Stomach smooth muscle (tissue), 2 donors: Measurements from ENCODE around the gene LSM14B.
A peak's percentile ranks its signal among the peaks of the same experiment; 100 is the strongest.
"Not testable (repeated sequence)": the region's sequence is repeated elsewhere in the genome, so short reads cannot be mapped to it uniquely, and the experiment has no call there.

Source experiments
- H3K27ac ChIP-seq: one replicate; pipeline ENCODE4 v1.7.0; 2013; ENCODE audit warnings: mild to moderate bottlenecking, low read length, inconsistent platforms
- H3K27me3 ChIP-seq, 2 donors: one replicate each; pipeline ENCODE4 v1.7.0; 2013; ENCODE audit warnings: low read length in 2 of 2; ENCODE audit not compliant: insufficient read depth in 2 of 2, control insufficient read depth in 1 of 2
- H3K36me3 ChIP-seq, 2 donors: one replicate each; pipeline ENCODE4 v1.7.0; 2013; ENCODE audit warnings: low read length in 2 of 2; ENCODE audit not compliant: control insufficient read depth in 2 of 2, insufficient read depth in 2 of 2
- H3K4me1 ChIP-seq: one replicate; pipeline ENCODE4 v1.7.0; 2013; ENCODE audit warnings: low read length; ENCODE audit not compliant: control insufficient read depth, insufficient read depth
- H3K4me3 ChIP-seq, 2 donors: one replicate each; pipeline ENCODE4 v1.7.0; 2013; ENCODE audit warnings: low read length in 2 of 2
- H3K9ac ChIP-seq, 2 donors: one replicate each; pipeline ENCODE4 v1.7.0; 2013; ENCODE audit warnings: low read length in 2 of 2, mild to moderate bottlenecking in 1 of 2
- H3K9me3 ChIP-seq, 2 donors: one replicate each; pipeline ENCODE4 v1.7.0; 2013; ENCODE audit warnings: low read length in 2 of 2; ENCODE audit not compliant: control insufficient read depth in 2 of 2
- donor health status: healthy.
- donor health status: Pancreatic carcinoma.

The LSM14B gene

DNA sequence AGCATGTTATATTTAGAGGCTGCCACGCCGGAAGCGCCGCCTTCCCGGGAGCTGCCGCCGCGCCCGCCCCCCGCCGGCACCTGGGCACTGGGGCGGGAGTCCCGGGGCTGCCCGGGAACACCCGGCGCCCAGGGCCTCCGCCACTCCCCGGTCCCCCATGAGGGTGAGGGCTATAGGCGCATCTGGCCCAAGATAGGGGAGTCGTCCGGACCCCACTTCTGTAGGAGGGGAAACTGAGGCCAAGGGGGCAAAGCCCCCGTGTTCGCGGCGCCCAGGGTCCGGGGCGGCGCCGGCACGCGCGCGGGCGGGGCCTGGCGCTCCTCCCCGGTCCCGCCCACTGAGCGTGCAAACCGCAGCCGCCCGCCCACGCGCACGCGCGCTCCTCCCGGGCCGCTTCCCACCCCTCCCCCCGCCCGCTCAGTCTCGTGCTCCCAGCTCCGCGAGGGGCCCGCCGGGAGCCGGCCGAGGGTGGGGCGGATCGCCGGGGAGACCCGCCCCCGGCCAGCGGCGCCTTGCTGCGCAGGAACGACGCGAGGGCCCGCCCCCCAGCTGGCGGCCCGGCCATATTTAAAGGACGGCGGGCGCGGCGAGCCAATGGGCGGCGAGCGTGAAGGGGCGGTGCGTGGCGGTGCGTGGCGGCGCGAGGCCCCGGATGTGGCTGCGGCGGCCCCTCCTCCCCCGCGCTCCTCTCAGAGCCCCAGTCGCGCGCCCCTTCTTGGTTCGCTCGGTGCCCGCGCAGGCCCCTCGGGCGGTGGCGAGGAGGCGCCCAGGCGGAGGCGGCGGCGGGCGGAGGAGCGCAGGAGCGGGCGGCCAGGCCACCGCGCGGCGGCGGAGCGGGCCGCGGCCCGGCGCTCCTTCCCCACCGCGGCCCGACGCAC, at the start of gene LSM14B:
Gene LSM14B (plus strand): TSS at position 700 of the 878 bp plus-strand sequence. CDS start 192 bp downstream, outside the sequence.
- Histone ChIP-seq H3K36me3 (peaks cover 19 to 21% of the 10 kb centered on the region in 2 donors), H3K9ac (peak within 1 kb of the TSS; percentile 64 to 79), H3K4me1 (peaks cover 21% of the 10 kb centered on the region), H3K4me3 (peak within 1 kb of the TSS; percentile 77 to 81), H3K27ac (peak within 1 kb of the TSS; percentile 84), H3K27me3 (peaks cover 9 to 12% of the 10 kb centered on the region in 2 donors), H3K9me3 (no peaks in the 10 kb centered on the region)

DNA sequence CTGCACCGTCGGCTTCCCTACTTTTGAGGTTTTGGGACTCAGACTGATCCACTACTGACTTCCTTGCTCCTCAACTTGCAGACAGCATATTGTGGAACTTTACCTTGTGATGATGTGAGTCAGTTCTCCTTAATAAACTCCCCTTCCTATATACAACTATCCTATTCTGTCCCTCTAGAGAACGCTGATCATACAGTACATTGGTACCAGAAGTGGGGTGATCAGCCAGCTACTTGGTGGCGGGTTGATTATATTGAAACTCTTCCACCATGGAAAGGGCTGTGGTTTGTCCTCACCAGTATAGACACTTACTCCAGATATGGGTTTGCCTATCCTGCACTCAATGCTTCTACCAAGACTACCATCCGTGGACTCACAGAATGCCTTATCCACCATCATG, 49.0 kb upstream of the LSM14B start:
- H3K4me3 ChIP-seq, result no peak overlapping the region
- no peaks in the 10 kb centered on the region for H3K4me1 ChIP-seq
- peaks cover 10 to 12% of the 10 kb centered on the region in 2 donors for H3K9me3 ChIP-seq
- no peak overlapping the region for H3K27ac ChIP-seq
- peaks cover 0 to 2% of the 10 kb centered on the region in 2 donors for H3K27me3 ChIP-seq
- no peaks in the 10 kb centered on the region for H3K36me3 ChIP-seq
- H3K9ac ChIP-seq, result no peak overlapping the region

- H3K36me3 ChIP-seq, result no peaks in the 10 kb centered on the region
- H3K27me3 ChIP-seq, result no peaks in the 10 kb centered on the region
- no peaks in the 10 kb centered on the region for H3K4me1 ChIP-seq
- H3K4me3 ChIP-seq, result no peak overlapping the region
- no peak overlapping the region for H3K9ac ChIP-seq
- no peak overlapping the region for H3K27ac ChIP-seq
- peaks cover 0 to 13% of the 10 kb centered on the region in 2 donors for H3K9me3 ChIP-seq
These were observed 43.1 kb upstream of the LSM14B start for GRCh38 chr20:62079166-62079565.

DNA sequence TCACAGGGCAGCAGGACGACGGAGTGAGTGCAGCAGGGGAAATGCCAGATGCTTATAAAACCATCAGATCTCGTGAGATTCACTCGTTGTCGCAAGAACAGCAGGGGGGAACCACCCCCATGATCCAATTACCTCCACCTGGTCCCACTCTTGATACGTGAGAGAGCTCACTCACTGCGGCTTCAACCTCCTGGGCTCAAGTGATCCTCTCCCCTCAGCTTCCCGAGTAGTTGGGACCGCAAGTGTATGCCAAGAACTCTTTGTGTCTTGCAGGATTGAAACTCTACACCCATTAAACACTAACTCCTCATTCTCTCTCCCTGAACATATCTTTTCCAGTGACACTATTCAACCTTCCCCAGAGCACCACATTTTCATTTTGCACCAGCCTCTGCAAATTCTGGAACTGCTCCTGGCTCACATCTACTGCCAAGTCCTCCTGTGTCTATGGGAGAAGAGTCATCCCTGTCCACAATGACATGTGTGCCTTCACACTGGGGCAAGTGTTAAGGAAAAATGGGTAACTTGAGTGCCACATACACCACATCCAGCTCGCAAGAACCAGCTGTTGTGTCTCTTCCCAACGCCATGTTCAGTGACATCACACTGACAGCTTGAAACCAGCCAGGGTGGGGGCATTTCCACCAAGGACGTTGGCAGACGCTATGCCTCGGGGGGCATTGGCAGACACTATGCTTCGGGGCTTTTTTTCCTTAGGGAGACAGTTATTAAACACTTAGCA, 41.9 kb upstream of the LSM14B start:
- Histone ChIP-seq H3K9ac (no peak overlapping the region), H3K27me3 (peaks cover 0 to 3% of the 10 kb centered on the region in 2 donors), H3K36me3 (no peaks in the 10 kb centered on the region), H3K4me1 (no peaks in the 10 kb centered on the region), H3K27ac (no peak overlapping the region), H3K4me3 (no peak overlapping the region), H3K9me3 (peaks cover 0 to 9% of the 10 kb centered on the region in 2 donors)

DNA sequence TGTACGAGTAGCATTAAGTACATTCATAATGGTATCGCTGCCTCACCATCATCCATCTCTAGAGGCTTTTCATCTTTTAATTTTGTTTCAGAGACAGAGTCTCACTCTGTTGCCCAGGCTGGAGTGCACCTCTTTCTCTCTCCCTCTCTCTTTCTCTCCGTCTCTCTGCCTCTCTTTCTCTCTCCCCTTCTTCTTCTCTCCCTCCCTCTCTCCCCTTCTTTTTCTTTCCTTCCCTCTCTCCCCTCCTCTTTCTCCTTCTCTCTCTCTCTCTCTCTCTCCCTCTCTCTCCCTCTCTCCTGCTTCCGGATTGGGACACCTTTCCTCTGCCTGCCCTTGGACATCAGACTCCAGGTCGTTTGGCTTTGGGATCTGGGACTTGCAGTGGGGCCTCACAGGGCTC, 39.0 kb upstream of the LSM14B start:
- no peak overlapping the region for H3K9ac ChIP-seq
- no peak overlapping the region for H3K4me3 ChIP-seq
- no peak overlapping the region for H3K27ac ChIP-seq
- peaks cover 0 to 5% of the 10 kb centered on the region in 2 donors for H3K9me3 ChIP-seq
- H3K36me3 ChIP-seq, result no peaks in the 10 kb centered on the region
- H3K27me3 ChIP-seq, result peaks cover 3 to 16% of the 10 kb centered on the region in 2 donors
- no peaks in the 10 kb centered on the region for H3K4me1 ChIP-seq

GRCh38 chr20:62084224-62084623, 38.1 kb upstream of the LSM14B start:
- H3K9me3 ChIP-seq, H3K36me3 ChIP-seq, H3K4me1 ChIP-seq, H3K4me3 ChIP-seq, H3K27ac ChIP-seq, H3K9ac ChIP-seq: not testable (repeated sequence)
- peaks cover 3 to 16% of the 10 kb centered on the region in 2 donors for H3K27me3 ChIP-seq

- Histone ChIP-seq H3K4me1 (no peaks in the 10 kb centered on the region), H3K4me3 (no peak overlapping the region), H3K27ac (no peak overlapping the region), H3K9me3 (no peaks in the 10 kb centered on the region), H3K36me3 (no peaks in the 10 kb centered on the region), H3K9ac (no peak overlapping the region), H3K27me3 (peaks cover 3 to 16% of the 10 kb centered on the region in 2 donors)
These were observed 37.1 kb upstream of the LSM14B start for GRCh38 chr20:62085206-62085605.

DNA sequence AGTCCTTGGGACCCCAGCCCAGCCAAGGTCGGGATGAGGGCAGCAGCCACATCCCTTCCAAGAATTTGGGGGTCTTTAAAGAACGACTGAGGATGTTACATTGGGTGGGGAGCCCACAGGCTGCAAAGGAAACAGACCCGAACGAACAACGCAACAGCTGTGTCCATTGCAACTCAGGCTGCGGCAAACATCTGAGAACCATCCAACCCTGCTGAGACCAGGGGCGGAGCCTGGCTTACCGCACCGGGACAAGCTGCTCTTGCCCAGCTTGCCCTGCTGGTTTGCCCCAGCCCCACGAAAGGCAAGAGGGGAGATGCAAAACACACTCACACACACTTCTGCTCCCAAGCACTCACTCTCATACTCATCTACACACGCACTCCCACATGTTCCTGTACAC, 35.0 kb upstream of the LSM14B start:
- H3K4me3 ChIP-seq, result no peak overlapping the region
- no peak overlapping the region for H3K27ac ChIP-seq
- no peaks in the 10 kb centered on the region for H3K4me1 ChIP-seq

GRCh38 chr20:62087632-62088031, 34.6 kb upstream of the LSM14B start:
- Histone ChIP-seq H3K9ac (no peak overlapping the region), H3K27me3 (peaks cover 7 to 16% of the 10 kb centered on the region in 2 donors), H3K27ac (no peak overlapping the region), H3K4me3 (no peak overlapping the region), H3K4me1 (no peaks in the 10 kb centered on the region), H3K9me3 (peaks cover 0 to 4% of the 10 kb centered on the region in 2 donors), H3K36me3 (no peaks in the 10 kb centered on the region)

More for the DNA sequence above, 35.0 kb upstream of the LSM14B start:
- H3K9me3 ChIP-seq, result peaks cover 0 to 4% of the 10 kb centered on the region in 2 donors
- H3K9ac ChIP-seq, result no peak overlapping the region
- peaks cover 7 to 16% of the 10 kb centered on the region in 2 donors for H3K27me3 ChIP-seq
- H3K36me3 ChIP-seq, result no peaks in the 10 kb centered on the region

DNA sequence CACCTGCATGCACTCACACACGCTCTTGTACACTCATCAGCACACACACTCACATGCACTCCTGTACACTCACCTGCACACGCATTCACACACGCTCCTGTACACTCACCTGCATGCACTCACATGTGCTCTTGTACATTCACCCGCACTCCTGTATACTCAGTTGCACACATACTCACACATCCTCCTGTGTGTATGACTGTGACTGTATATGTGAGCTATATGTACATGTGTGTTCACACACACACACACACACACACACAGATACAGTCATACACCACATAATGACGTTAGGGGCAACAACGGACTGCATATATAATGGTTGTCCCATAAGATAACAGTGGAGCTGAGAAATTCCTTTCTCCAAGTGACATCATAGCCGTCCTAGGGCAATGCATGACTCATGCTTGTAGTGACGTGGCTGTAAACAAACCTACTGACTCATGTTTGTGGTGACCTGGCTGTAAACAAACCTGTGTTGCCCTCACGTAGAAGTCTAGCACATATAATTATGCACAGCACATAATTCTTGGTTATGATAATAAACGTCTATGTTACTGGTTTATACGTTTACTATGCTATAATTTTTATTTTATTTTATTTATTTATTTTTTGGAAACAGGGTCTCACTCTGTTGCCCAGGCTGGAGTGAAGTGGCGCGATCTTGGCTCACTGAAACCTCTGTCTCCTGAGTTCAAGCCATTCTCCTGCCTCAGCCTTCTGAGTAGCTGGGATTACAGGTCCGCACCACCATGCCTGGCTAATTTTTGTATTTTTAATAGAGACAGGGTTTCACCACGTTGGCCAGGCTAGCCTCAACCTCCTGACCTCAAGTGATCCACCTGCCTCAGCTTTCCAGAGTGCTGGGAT, 33.8 kb upstream of the LSM14B start:
- no peaks in the 10 kb centered on the region for H3K36me3 ChIP-seq
- peaks cover 0 to 4% of the 10 kb centered on the region in 2 donors for H3K9me3 ChIP-seq
- H3K4me3 ChIP-seq, result no peak overlapping the region
- H3K9ac ChIP-seq, result no peak overlapping the region
- peaks cover 7 to 16% of the 10 kb centered on the region in 2 donors for H3K27me3 ChIP-seq
- H3K27ac ChIP-seq, result no peak overlapping the region
- H3K4me1 ChIP-seq, result no peaks in the 10 kb centered on the region
